GM10847 (cell line): ENCODE measurements around the gene SLC37A1.

Source experiments
- POLR2A ChIP-seq: IDR thresholded peaks from 2 replicates; pipeline ENCODE4 v1.6.1; 2011; ENCODE audit not compliant: insufficient read length; ENCODE audit errors: extremely low read depth

Gene SLC37A1

DNA sequence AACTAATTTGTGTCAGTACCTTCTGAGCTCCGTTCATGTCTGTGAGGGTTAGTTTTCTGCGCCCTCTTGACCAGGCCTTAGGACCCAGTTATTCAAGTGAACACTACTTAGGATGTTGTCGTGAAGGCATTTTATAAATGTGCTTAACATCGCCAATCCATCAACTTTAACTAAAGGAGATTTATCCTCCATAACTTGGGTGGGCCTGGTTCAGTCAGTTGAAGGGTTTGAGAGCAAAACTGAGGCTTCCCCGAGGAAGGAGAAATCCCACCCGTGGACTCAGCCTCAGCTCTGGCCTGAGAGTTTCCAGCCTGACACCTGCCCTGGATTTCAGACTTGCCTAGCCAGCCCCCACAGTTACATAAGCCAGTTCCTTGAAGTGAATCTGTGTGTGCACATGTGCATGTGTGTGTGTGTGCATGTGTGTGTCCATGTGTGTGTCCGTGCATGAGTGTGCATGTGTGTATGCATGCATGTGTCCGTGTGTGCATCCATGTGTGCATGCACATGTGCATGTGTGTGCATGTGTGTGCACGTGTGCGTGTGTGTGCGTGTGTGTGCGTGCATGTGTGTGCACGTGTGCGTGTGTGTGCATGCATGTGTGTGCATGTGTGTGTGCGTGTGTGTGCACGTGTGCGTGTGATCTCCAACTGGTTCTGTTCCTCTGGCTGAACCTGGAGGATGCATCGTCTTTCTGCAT lies 77.7 kb downstream of the SLC37A1 start:
- TF ChIP-seq POLR2A, result no peak

DNA sequence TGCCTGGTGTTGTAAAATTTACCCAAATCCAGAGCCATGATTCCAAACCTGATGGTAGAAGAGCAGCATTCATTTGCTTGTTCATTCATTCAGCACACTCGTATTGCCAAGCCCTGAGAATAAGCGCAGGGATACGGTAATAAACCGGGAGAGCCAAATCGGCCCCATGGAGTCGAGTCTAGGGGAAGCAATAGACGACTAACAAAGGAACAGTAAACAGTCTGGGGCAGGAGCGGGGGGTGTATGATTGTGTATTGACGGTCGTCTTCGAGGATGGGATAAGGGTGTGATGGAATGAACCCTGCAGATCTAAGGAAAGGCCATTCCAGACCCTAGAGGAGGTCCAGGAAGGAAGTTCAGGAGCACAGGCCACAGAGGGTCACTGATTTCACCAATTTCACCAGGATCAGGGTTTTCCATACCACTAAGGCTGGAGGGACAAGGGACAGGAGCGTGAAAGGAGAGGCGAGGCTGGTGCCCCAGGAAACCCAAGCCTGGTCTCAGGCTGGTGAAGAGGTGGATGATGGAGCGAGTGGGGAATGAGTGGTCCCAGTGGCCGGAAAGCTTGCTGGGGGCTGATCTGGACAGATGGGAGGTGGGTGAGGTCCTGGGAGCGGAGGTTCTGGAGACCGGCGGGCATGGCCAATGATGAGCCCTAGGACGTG lies 78.6 kb downstream of the SLC37A1 start:
- no peak for TF ChIP-seq POLR2A

DNA sequence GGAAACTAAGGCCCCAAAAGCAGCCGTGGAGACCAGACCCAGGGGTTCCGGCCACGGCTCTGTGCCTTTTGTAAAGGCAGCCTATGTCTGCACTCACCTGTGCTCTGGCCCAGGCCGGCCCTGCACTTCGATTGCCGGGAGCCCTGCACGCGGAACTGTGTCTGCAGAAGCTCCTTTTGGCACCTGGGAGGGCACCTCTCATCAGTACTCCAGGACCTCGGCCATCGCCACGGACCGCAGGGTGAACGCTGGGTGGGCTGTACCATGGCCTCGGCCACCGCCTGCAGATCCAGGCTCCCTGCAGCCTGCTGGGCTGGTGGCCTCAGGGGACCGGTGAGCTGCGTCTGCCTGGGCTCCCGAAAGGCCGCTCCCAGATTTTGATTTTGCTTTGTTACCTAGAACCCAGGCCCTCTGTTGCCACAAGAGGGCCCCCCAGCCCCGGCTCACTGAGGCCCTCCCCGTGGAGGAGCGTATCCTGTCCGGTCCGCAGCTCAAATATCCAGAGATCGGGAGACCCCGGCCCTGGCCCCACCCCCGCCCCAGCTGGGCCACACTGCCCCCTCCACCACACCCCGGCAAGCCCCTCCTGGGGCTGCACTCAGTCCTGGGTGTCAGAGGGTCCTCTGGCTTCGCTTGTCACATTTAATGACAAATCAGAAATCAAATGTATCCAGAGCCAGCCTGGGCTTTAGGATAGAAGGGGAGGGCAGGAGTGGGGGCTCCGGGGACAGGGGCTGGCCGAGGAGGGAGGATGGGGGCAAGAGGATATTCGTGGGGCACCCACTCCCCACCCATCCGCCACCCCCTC lies 79.6 kb downstream of the SLC37A1 start:
- no peak for TF ChIP-seq POLR2A

DNA sequence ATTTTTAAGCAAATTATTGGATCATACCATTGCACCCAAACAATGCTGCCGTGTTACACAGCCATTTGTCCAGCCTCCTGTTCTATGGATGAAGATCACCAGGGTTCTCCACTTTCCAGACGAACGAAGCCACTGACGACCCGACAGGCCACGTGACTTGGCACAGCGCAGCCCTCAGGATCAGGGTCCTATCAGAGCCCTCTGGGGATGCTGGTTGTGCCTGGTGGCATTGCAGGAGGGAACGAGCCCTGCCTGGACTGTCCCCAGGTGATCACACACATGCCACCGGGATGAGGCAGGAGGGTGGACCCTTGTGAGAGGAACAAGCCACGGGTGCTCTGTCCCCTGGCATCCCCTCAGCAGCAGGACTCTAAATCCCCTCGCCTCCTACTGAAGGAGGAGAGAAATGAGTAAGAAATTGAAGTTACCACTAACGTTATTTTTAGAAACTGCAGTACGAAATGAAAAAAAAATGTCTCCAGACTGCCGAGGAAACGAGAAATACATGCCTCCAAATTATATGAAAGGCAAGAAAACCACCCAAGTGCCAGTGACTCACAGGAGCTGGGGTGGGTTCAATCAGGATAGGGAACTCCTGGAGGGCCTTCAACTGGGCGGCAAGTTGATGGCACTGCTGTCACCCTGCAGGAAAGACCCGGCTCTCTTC lies 81.1 kb downstream of the SLC37A1 start:
- no peak for TF ChIP-seq POLR2A

DNA sequence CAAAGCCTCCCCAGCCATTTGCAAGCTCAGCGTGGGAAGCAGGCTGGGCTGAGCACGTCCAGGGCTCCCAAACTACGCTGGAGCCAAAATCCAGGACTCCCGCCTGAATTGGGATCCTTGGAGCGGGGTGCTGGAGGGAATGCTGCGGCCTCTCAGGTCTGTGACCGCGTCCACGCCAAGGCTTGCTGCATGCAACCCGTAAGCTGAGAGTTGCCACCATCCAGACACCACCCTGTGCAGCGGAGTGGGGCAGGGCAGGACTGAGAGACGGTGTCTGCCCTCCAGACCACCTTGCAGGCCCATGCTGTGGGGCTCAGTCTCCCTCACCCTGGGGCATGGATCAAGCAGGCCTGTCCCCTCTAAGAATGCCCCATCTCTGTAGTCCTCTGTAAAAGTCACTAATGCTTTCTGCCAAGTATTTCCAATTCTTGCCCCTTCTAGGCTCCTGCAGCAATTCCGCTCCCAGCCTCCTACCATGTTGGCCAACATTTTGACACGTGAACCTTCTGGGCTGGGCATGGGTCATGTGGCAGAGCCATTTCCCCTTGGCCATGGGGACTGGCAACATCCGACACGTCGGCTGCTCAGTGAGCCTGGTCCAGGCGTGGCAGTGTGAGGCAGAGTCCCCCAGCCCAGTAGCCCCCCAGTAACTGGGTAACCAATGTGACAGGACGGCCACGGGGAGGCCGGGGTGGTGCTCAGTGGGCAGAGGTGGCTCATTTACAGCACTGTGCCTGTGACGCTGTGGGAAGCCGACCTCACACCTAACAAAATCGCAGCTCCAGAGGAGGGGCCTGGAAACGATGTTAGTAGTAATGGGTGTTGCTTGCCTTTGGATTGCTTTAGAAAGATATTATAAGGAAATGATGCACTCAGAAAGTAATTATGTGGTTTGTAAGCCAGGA lies 81.9 kb downstream of the SLC37A1 start:
- no peak for TF ChIP-seq POLR2A

DNA sequence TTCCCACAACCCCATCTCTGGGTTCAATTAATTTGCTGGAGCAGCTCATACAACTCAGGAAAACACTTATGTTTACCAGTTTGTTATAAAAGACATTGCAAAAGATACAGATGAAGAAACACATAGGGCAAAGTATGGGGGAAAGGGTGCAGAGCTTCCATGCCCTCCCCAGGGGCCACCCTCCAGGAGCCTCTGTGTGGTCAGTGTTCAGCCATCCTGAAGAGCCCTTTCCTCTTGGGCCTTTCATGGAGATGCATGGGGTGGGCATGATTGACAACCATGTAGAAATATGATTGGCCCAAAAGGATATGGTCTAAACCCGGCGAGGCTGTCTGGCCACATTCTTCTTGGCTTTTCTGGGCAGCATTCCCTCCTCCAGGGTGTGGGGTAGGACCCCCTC lies 83.0 kb downstream of the SLC37A1 start:
- TF ChIP-seq POLR2A, result no peak

DNA sequence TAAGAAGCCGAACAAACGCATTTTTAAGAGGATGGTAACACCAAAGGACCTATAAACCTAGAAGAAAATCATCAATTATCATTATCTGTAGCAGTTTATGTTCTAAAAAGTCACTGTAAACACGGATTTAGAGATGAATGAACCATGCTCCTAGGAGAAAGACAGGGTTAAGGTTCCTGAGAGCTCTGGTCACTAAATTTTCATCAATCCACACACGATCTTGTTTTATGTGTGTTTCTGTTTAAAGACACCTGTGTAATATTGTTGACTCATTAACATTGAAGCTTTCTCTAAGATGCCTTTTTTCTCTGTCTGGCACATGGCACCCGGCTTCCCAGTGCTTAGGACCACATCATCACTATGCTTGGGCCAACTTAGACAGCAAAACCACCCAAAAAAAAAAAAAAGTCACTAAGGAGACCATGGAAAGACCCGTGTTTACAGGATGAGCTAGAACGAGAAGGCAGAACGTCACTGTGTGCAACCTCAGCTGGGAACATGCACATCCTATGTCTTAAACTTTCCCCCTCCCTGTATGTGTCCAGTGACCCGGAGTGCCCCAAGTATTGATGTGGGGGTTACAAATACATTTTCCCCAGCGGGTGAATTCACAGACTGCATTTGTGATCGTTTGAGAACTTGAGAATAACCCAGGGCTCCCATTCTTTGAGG lies 84.0 kb downstream of the SLC37A1 start:
- no peak for TF ChIP-seq POLR2A

DNA sequence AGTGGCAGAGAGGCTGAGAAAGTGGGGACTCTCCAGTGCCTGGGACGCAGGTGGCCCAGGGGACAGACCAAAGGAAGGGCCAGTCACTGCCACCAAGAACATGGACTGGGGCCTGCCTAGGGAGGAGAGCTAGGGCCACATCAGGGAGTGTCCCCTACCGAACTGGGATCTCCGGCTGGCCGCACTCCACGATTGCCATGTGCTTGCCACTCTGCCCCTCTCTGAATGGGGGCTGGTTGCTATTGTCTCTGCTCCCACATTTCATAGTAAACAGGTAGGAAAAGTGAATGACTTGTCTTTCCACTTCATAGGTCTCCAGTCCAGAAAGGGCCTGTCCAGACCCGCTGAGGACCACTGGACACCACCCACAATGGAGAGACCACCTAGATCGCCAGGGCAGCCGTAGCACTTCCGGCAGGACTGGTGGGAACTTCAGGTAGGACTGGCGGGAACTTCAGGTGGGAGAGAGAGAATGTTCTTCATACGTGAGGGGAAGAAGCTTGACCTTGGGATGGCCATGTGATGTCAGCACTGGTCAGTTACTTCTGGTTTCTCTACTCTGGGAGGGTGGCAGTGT lies 84.6 kb downstream of the SLC37A1 start:
- TF ChIP-seq POLR2A, result no peak

DNA sequence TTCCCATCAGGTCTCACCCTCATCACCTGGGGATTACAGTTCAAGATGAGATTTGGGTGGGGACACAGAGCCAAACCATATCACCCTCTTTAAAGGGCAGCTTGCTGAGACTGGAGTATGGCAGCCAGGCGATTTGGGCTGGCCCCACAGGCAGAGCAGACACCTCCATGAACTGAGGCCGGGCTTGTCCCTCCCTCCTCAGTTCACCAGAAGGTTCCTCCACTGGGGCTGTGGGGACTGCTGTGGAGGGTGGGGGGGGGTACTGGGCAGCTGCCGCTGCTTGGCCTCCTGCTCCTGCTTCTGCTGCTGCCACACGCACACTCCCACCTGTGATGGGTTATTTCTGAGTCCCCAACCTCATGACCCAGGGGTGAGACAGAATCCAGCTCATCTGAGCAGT lies 85.8 kb downstream of the SLC37A1 start:
- TF ChIP-seq POLR2A, result no peak

DNA sequence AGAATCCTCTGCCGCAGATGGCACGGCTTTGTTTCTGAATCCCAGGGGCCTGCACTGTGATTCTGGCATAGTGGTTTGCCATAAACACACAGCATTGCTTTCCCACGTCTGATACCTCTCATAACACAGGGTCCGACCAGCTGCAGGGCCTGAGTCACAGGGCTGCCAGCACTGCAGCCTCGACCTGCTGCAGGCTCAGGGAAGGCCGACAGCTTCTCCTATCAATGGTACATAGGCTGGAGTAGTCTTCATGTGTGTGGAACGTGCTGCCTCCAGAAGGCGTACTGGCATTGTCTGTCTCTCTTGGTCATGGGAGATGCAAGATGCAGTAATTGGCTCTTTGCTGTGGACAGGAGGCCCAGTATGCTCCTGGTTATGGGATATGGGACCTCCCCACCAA lies 86.3 kb downstream of the SLC37A1 start:
- TF ChIP-seq POLR2A, result no peak

DNA sequence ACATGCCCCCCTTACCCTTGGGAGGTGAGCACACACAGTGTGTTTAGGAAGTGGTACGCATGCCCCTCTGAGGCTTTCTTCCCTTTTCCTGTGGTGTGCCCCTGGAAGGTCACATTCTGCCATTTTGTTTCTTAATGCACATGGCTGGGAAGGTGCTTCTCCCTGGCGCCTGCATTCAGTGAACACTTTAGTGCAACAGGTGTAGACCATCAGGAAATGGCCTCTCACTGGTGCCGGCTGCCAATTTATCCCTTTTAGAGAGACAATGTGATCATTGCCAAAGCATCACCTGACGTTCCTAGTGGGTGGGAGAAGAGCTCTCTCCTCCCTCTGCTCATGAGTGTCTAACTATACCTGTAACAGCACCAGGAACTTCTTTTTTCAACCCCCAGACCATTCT lies 88.0 kb downstream of the SLC37A1 start:
- no peak for TF ChIP-seq POLR2A

DNA sequence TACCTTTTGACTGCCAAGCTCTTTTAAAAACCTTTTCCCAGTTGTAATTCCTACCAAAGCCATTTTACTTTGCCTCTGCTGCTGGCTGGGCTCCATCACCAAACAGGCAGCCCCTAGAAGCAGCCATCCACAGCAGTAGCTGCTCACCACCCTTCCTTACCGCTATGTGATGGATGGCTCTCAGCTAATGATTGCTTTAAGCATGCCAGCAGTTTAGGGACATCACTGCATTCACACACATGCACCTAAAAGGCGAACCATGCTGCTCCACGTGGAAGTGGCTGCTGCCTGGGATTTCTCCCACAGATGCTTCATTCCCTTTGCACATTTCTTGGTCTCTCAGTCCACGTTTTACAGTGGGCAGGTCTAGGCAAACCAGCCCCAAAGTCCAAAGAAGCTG lies 93.5 kb downstream of the SLC37A1 start:
- TF ChIP-seq POLR2A, result no peak

DNA sequence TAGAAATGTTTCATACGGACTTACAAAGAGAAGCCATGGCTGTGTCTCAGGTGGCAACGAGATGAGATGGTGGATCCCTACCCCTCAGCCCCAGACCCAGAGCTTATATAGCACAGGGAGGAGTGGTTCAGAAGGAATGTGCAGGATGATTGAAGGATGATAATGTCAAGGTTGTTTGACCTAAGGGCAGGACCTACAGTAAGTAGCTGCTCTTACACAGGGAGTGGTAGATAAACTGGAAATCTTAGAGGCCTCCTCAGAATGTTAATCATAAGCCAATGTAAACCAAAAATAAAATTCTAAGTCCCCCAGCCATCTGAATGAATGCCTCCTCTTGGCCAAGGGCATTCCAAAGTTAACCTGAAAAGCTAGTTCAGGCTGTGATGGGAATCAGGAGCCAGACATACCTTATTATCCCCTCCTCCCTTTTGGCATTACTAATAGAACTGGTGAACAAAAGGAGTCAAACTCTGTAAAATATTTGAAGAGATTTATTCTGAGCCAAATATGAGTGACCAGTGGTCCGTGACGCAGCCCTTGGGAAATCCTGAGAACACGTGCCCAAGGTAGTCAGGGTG lies 94.0 kb downstream of the SLC37A1 start:
- TF ChIP-seq POLR2A, result no peak

DNA sequence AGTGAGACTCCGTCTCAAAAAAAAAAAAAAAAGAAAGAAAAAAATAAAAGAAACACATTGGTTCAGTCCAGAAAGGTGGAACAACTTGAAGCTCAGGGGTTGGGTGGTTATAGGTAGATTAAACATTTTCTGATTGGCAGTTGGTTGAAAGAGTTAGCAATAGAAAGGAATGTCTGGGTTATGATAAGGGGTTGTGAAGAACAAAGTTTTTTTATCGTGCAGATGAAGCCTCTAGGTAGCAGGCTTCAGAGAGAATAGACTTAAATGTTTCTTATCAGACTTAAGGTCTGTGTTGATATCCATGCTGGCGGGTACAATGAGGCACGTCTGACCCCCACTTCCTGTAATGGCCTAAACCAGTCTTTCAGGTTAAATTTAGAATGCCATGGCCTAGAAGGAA lies 94.8 kb downstream of the SLC37A1 start:
- TF ChIP-seq POLR2A, result no peak

DNA sequence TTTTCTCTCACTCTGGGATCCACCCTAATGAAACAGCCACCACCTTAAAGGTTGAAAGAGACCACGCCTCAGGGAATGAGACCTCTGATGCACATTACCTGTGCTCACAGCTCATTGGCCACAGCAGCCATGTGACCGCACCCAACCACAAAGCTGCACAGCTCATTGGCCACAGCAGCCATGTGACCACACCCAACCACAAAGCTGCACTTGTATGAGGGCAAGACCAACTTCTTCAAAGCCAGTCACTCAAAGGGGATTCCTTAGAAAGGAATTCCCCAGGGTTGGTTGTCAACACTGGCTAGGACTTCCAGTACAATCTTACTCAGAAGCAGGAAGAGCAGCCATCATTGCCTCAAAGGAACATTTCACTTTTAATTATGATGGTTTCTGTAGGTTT lies 96.2 kb downstream of the SLC37A1 start:
- TF ChIP-seq POLR2A, result no peak
